ENCODE results near the gene LRIG3. TPM values are rescaled to one million over a fixed set of nuclear protein-coding genes. Genes with fewer than 3 reads are reported as not detected.

Gene LRIG3
- total and polyA plus RNA-seq, 2 of the 4 experiments (the other 2 are of a cell fraction), result 26.4 to 71.2 TPM

- ChIA-PET CTCF (no interaction called here), POLR2A (ENCODE audit: unreplicated experiment) (no interaction called here)
- Histone ChIP-seq H2BK120ac (ENCODE audit: low read depth, low read length) (no peak overlapping the region), H3K4me2 (ENCODE audit: low read depth, low read length) (no peak overlapping the region), H3K14ac (replicated peaks; ENCODE audit: low read depth, low read length) (no peak overlapping the region), H4K8ac (ENCODE audit: low read depth in 2 of 2, low read length in 2 of 2) (no peak overlapping the region), H2BK15ac (ENCODE audit: low read depth, low read length) (no peak overlapping the region), H3K4me3 (ENCODE audit: insufficient read depth, low read depth, low read length) (no peak overlapping the region), H3K79me1 (ENCODE audit: low read depth in 1 of 2, low read length in 2 of 2) (no peaks in the 10 kb centered on the region), H3K18ac (ENCODE audit: low read depth, low read length) (no peak overlapping the region), H3K4ac (ENCODE audit: low read depth, low read length) (no peak overlapping the region), H3K27ac (ENCODE audit: insufficient read depth, low read length) (no peak overlapping the region), H2BK20ac (ENCODE audit: low read depth, low read length) (no peak overlapping the region), H3K9ac (ENCODE audit: low read depth, low read length) (no peak overlapping the region), H3K9me1 (ENCODE audit: insufficient read depth, low read length) (no peaks in the 10 kb centered on the region), H4K20me1 (ENCODE audit: insufficient read depth, low read length) (no peaks in the 10 kb centered on the region), H3K27me3 (ENCODE audit: control insufficient read depth, insufficient read depth, low read length) (no peaks in the 10 kb centered on the region), H3K9me3 (ENCODE audit: control insufficient read depth, insufficient read depth, low read length) (peaks cover 3% of the 10 kb centered on the region; the same call in 1 of the 2 replicates), H2BK5ac (ENCODE audit: low read depth, low read length, poor library complexity, severe bottlenecking) (no peak overlapping the region), H3K4me1 (ENCODE audit: control insufficient read depth, insufficient read depth, low read length) (no peaks in the 10 kb centered on the region), H2AK9ac (replicated peaks; ENCODE audit: low read depth, low read length, poor library complexity) (no peak overlapping the region), H4K91ac (ENCODE audit: insufficient read depth, low read depth, low read length) (no peak overlapping the region), H3K23ac (ENCODE audit: low read depth, low read length) (no peak overlapping the region), H2AFZ (replicated peaks; ENCODE audit: low read length, poor library complexity) (no peak overlapping the region), H4K5ac (ENCODE audit: low read depth, low read length) (no peak overlapping the region), H3K56ac (ENCODE audit: extremely low read depth, insufficient read depth, low read length) (no peak overlapping the region), H3K36me3 (ENCODE audit: control insufficient read depth, insufficient read depth, low read length) (no peaks in the 10 kb centered on the region), H2AK5ac (ENCODE audit: low read depth, low read length) (no peak overlapping the region)
- dilution Hi-C loops (cut with HindIII; ENCODE audit: low sequenced_read_pairs, unreplicated experiment) (no loop called here), intact Hi-C loops (cut with micrococcal nuclease) (no loop called here), in situ Hi-C loops (cut with MboI; ENCODE audit: low sequenced_read_pairs) (no loop called here)
- ATAC-seq (ENCODE audit: low read depth) (no peak), DNase-seq (no peak)
- 100% methylated on average over 1 of the region's 4 CpGs; no CpG with 5 or more reads in 1 of the 2 experiments for WGBS, 2 experiments (ENCODE audit: extremely low coverage in 2 of 2, insufficient read length in 1 of 2)
- no TSS peak for BruUV-seq (replicated peaks)
- no peak for TF ChIP-seq POLR2A (IDR thresholded peaks at IDR 0.05; ENCODE audit: low read depth, low read length)
- TF ChIP-seq NFE2L2 (IDR thresholded peaks at IDR 0.05; ENCODE audit: low read depth, low read length), result no peak
- no peak for TF ChIP-seq USF2 (IDR thresholded peaks at IDR 0.05; ENCODE audit: low read depth, low read length)
- TF ChIP-seq CEBPB (IDR thresholded peaks at IDR 0.05; ENCODE audit: low read depth, low read length), result no peak
- no peak for TF ChIP-seq RAD21 (IDR thresholded peaks at IDR 0.05; ENCODE audit: low read length)
- TF ChIP-seq MXI1 (IDR thresholded peaks at IDR 0.05; ENCODE audit: borderline replicate concordance, low read depth, low read length), result no peak
- TF ChIP-seq RCOR1 (IDR thresholded peaks at IDR 0.05; ENCODE audit: insufficient replicate concordance, low read length), result no peak
- no peak for TF ChIP-seq SMC3 (IDR thresholded peaks at IDR 0.05; ENCODE audit: low read depth, low read length)
- TF ChIP-seq MAFK (IDR thresholded peaks at IDR 0.05; ENCODE audit: low read depth, low read length), result no peak
- no peak for TF ChIP-seq BHLHE40 (IDR thresholded peaks at IDR 0.05; ENCODE audit: low read depth, low read length)
Observed at GRCh38 chr12:58844161-58844560, 76.1 kb downstream of the LRIG3 start.
